Ishikawa (cell line): ENCODE results near the gene DNAJC24.

Experiments
- CEBPB ChIP-seq: IDR thresholded peaks from 2 replicates; pipeline ENCODE4 v1.6.1; 2012
- CREB1 ChIP-seq: IDR thresholded peaks from 2 replicates; pipeline ENCODE4 v1.6.1; 2012; ENCODE audit warnings: low read depth
- EGR1 ChIP-seq: IDR thresholded peaks from 2 replicates; pipeline ENCODE4 v1.6.1; 2012
- EP300 ChIP-seq: IDR thresholded peaks from 2 replicates; pipeline ENCODE4 v1.6.1; 2012; ENCODE audit warnings: borderline replicate concordance
- TAF1 ChIP-seq: IDR thresholded peaks from 2 replicates; pipeline ENCODE4 v1.6.1; 2012; ENCODE audit warnings: low read depth, mild to moderate bottlenecking
- TF ChIP-seq, protein P1 (sequence below): IDR thresholded peaks from 2 replicates; pipeline ENCODE4 v1.6.1; 2012

- TF ChIP-seq EP300 (no peak), EGR1 (no peak), CEBPB (no peak), TAF1 (no peak), CREB1 (no peak)
- TF ChIP-seq, protein P1, sequence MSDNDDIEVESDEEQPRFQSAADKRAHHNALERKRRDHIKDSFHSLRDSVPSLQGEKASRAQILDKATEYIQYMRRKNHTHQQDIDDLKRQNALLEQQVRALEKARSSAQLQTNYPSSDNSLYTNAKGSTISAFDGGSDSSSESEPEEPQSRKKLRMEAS = no peak
Measured at GRCh38 chr11:31408201-31408600, 38.5 kb downstream of the DNAJC24 start.
